HAP-1 (cell line): ENCODE measurements around the gene IRX3.

Experiments
- DNase-seq, 2 experiments: peaks; one replicate each; pipeline ENCODE4 v3.0.0-alpha.2; 2016 to 2020; ENCODE audit warnings: low spot score in 2 of 2
- H3K27me3 ChIP-seq: fragments of 250-450 bp; sonication (Bioruptor Pico); 2 replicates; pipeline ENCODE4 v1.5.1; 2020; ENCODE audit warnings: low read depth, mild to moderate bottlenecking, moderate library complexity
- H3K36me3 ChIP-seq: fragments of 250-450 bp; sonication (Bioruptor Pico); replicated peaks from 2 replicates; pipeline ENCODE4 v1.5.1; 2020; ENCODE audit warnings: mild to moderate bottlenecking
- H3K4me1 ChIP-seq: fragments of 250-450 bp; sonication (Bioruptor Pico); 2 replicates; pipeline ENCODE4 v1.5.1; 2020; ENCODE audit warnings: mild to moderate bottlenecking
- H3K4me3 ChIP-seq: fragments of 250-450 bp; sonication (Bioruptor Pico); 2 replicates; pipeline ENCODE4 v1.5.1; 2020; ENCODE audit warnings: mild to moderate bottlenecking, moderate library complexity
- H3K9me3 ChIP-seq: fragments of 250-450 bp; sonication (Bioruptor Pico); 2 replicates; pipeline ENCODE4 v1.5.1; 2020; ENCODE audit warnings: mild to moderate bottlenecking, moderate library complexity
- in situ Hi-C: fragments of 300-500 bp; cut with MboI; formaldehyde crosslinking; loops from 3 replicates; pipeline ENCODE4 v1.14.3; 2020; ENCODE audit warnings: low sequenced_read_pairs, inconsistent platforms, mixed read lengths

Gene IRX3

GRCh38 chr16:54244061-54244886 lies 42.3 kb downstream of the IRX3 start:
- no peak for DNase-seq
- in situ Hi-C loops, result no loop called here
- no peaks in the 10 kb centered on the region for H3K4me1 ChIP-seq
- H3K4me3 ChIP-seq, result no peak overlapping the region
- no peaks in the 10 kb centered on the region for H3K27me3 ChIP-seq
- no peaks in the 10 kb centered on the region for H3K36me3 ChIP-seq
- no peaks in the 10 kb centered on the region for H3K9me3 ChIP-seq

- H3K9me3 ChIP-seq, result no peaks in the 10 kb centered on the region
- H3K36me3 ChIP-seq, result no peaks in the 10 kb centered on the region
- no peak overlapping the region for H3K4me3 ChIP-seq
- in situ Hi-C loops, result no loop called here
- H3K27me3 ChIP-seq, result no peaks in the 10 kb centered on the region
- H3K4me1 ChIP-seq, result no peaks in the 10 kb centered on the region
- no peak for DNase-seq
Measured at GRCh38 chr16:54243202-54243601, 43.4 kb downstream of the IRX3 start.

DNA sequence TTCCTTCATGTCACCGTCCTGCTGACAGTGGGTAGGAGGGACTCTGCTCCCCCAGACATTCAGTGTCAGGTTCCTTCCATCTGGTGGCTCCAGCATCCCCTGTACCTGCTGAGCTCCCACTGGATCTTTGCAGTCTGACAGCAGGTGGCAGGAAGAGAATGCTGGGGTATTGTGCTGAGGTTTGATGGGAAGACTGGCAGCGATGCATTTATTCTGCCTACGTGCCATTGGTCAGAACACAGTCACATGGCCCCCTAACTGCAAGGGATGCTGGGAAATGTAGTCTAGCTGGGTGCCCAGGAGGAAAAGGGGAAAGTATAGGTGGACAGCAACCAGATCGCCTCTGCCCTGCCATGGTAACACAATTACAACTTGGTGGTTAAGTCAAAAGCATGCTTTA lies 44.4 kb downstream of the IRX3 start:
- Histone ChIP-seq H3K27me3 (no peaks in the 10 kb centered on the region), H3K4me1 (no peaks in the 10 kb centered on the region), H3K9me3 (no peaks in the 10 kb centered on the region), H3K36me3 (no peaks in the 10 kb centered on the region), H3K4me3 (no peak overlapping the region)
- in situ Hi-C loops, result no loop called here
- DNase-seq, result peak in 1 of 2 experiments; percentile 22

- H3K4me3 ChIP-seq, result no peak overlapping the region
- in situ Hi-C loops, result no loop called here
- no peaks in the 10 kb centered on the region for H3K4me1 ChIP-seq
- DNase-seq, result no peak
- H3K9me3 ChIP-seq, result no peaks in the 10 kb centered on the region
- H3K36me3 ChIP-seq, result no peaks in the 10 kb centered on the region
- no peaks in the 10 kb centered on the region for H3K27me3 ChIP-seq
Measured at GRCh38 chr16:54241525-54241924, 45.1 kb downstream of the IRX3 start.

GRCh38 chr16:54240271-54241129 lies 46.1 kb downstream of the IRX3 start:
- H3K4me1 ChIP-seq, result no peaks in the 10 kb centered on the region
- DNase-seq, result no peak
- no peaks in the 10 kb centered on the region for H3K9me3 ChIP-seq
- no peaks in the 10 kb centered on the region for H3K36me3 ChIP-seq
- in situ Hi-C loops, result no loop called here
- no peaks in the 10 kb centered on the region for H3K27me3 ChIP-seq
- no peak overlapping the region for H3K4me3 ChIP-seq

GRCh38 chr16:54239456-54239855 lies 47.1 kb downstream of the IRX3 start:
- Histone ChIP-seq H3K36me3 (no peaks in the 10 kb centered on the region), H3K27me3 (no peaks in the 10 kb centered on the region), H3K9me3 (no peaks in the 10 kb centered on the region), H3K4me3 (no peak overlapping the region), H3K4me1 (no peaks in the 10 kb centered on the region)
- DNase-seq, result no peak
- in situ Hi-C loops, result no loop called here

DNA sequence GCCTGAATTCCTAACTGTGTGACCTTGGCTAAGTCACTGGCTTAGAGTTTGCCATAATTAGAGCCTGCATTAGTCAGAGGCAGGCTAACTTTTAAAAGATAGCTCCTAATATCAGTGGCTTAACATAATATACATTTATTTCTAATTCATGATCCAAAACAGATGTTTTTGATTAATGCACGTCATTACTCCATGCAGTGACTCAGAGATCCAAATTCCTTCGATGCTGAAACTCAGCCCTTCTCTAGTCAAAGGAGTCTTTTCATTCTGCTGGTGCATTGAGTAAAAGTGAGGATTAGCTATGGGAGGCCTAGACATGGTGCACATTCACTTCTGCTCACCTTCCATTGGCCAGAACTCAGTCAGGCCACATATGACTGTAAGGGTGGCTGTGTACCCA lies 49.8 kb downstream of the IRX3 start:
- DNase-seq, result no peak
- no peaks in the 10 kb centered on the region for H3K36me3 ChIP-seq
- in situ Hi-C loops, result no loop called here
- no peak overlapping the region for H3K4me3 ChIP-seq
- no peaks in the 10 kb centered on the region for H3K9me3 ChIP-seq
- H3K4me1 ChIP-seq, result no peaks in the 10 kb centered on the region
- no peaks in the 10 kb centered on the region for H3K27me3 ChIP-seq

DNA sequence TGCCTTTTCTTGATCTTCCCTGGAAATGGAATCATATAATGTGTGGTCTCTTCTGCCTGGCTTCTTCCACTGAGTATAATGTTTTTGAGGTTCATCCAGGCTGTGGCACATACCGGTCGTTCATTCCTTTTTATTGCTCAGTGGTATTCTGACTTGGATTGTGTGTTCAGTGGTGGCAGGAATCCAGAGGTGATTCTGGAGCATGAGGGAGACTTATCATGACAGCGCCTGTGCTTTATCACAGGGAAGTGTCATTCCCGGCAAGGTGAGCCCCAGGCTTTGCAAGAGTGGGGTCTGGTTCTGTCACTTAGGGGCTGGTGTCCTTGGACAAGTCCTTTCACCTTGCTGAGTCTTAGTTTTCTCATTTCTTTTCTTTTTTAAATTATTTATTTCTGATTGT lies 53.0 kb downstream of the IRX3 start:
- H3K4me1 ChIP-seq, result no peaks in the 10 kb centered on the region
- in situ Hi-C loops, result no loop called here
- H3K4me3 ChIP-seq, result no peak overlapping the region
- no peaks in the 10 kb centered on the region for H3K36me3 ChIP-seq
- no peak for DNase-seq
- no peaks in the 10 kb centered on the region for H3K9me3 ChIP-seq
- no peaks in the 10 kb centered on the region for H3K27me3 ChIP-seq
